Measurements from ENCODE around the gene CCER1.

The CCER1 gene

GRCh38 chr12:90916516-90916915 is 38.5 kb downstream of the CCER1 start:
- no peak for DNase-seq

GRCh38 chr12:90915353-90915752 is 39.6 kb downstream of the CCER1 start:
- no peak for DNase-seq

- DNase-seq, result no peak
Observed at GRCh38 chr12:90910958-90911357, 44.0 kb downstream of the CCER1 start.

GRCh38 chr12:90909069-90909770 is 45.8 kb downstream of the CCER1 start:
- no peak for DNase-seq

GRCh38 chr12:90908465-90908864 is 46.5 kb downstream of the CCER1 start:
- DNase-seq, result no peak

- no peak for DNase-seq
Observed at GRCh38 chr12:90905691-90906370, 49.1 kb downstream of the CCER1 start.

- no peak for DNase-seq
Observed at GRCh38 chr12:90902596-90902995, 52.4 kb downstream of the CCER1 start.
